HG02852 (cell line): ENCODE results near the gene EIF4ENIF1.
A peak's percentile ranks its signal among the peaks of the same experiment; 100 is the strongest.
"Not testable (repeated sequence)": the region's sequence is repeated elsewhere in the genome, so short reads cannot be mapped to it uniquely, and the experiment has no call there.

ENCODE experiments used
- ATAC-seq: cut with Tn5 transposase; IDR thresholded peaks from one replicate; pipeline ENCODE4 v1.9.1; 2021; ENCODE audit warnings: mild to moderate bottlenecking, moderate library complexity; ENCODE audit not compliant: unreplicated experiment

The EIF4ENIF1 gene

DNA sequence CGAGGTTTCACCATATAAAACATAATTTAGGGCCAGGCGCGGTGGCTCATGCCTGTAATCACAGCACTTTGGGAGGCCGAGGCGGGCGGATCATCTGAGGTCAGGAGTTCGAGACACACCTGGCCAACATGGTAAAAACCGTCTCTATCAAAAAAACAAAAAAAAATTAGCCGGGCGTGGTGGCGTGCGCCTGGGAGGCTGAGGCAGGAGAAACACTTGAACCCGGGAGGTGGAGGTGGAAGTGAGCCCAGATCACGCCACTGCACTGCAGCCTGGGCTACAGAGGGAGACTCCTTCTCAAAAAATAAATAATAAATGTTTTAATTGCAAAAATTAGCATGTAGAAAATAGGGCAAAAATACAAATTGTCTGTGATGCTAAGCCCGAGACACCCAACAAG is 5.7 kb upstream of the EIF4ENIF1 start:
- no peak for ATAC-seq

- not testable (repeated sequence) for ATAC-seq
Observed at GRCh38 chr22:31493355-31493754, 3.7 kb upstream of the EIF4ENIF1 start.

- no peak for ATAC-seq
Observed at GRCh38 chr22:31492151-31492550, 2.5 kb upstream of the EIF4ENIF1 start.

DNA sequence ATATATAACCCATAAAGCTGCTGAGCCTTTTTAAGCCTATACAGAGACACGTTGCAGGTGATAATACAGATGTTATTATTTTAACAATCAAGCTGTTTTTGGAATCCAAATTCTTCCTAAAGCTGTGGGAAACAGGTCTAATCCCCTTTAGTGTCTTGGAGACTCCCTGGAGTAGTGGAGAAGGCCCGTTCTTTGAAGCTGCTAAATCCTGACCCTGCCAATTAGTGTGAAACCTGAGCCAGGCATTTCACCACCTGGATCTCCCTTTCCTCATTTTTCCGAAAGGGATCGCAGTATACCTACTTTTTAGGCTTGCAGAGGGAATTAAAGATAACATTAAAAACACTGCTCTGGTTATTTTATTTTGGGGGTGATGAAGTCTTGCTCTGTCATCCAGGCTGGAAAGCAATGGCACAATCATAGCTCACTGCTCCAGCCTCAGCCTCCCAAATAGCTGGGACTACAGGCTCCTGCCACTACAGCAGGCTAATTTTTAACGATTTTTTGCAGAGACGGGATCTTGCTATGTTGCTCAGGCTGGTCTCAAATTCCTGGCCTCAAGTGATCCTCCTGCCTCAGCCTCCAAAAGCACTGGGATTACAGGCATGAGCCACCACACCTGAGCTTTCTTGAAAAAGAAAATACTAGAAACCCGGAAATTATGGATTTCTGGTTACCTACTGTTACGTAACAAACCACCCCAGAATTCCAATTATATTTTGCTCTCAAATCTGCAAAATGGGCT is 1.7 kb upstream of the EIF4ENIF1 start:
- no peak for ATAC-seq

DNA sequence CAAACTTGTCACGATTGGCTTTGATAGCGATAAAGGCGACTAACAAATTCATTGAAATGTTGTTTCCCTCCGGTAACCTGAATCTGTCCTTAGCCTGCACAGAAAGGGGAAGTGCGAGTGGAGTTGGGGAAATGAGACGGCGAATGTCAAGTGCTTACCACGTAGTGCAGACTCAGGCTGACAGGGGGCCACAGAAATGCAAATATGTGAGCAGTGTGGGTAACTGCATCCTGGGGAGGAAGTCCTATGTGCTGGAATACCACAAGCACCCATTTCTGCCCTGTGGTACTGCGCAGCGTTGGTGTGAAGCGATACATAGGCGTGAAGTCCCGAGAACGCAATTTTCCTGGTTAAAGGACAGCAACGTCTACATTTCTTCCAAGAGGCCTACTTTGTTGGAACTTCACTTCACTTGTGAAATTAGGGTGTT is 869 bp upstream of the EIF4ENIF1 start:
- peak; percentile 59 for ATAC-seq

GRCh38 chr22:31488988-31489617 is 539 bp downstream of the EIF4ENIF1 start:
- ATAC-seq = peak; percentile 12

DNA sequence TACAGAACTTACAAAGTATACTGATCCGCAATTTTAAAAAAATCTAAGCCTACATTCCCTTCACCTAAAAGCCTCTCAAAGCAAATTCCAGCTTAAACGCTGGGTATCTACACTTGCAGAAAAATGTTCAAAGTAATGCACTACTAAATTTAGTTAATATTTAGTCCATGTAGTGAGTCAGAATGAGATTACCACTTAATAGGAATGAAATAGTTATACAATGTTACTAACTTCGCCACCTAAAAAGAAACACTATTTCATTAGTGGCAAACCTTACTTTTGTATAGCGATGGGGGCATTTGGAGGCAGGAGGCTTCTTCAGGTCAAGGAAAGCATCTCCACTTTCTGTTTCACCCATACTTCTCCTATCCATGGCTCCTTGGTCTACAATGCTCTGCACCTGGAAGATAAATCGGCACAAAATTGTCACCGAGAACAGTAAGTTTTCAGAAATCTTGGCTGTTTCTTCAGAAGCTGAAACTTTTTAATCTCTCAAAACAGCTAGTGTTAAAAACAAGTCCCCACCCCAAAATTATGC is 1.2 kb downstream of the EIF4ENIF1 start:
- no peak for ATAC-seq

DNA sequence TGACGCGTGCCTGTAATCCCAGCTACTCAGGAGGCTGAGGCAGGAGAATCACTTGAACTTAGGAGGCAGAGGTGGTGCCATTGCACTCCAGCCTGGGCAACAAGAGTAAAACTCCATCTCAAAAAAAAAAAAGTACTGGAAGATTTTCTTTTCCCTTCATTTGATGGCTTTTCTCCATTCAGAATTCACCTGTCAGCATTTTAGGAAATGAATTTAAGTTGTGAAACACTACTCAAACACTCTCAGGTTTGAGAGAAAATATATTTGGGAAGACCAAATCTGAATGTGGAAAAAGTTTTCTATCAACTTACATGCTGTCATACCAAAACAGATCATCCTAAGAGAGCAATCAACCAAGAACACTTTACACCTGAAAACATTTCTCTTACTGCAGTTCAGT is 2.7 kb downstream of the EIF4ENIF1 start:
- no peak for ATAC-seq

DNA sequence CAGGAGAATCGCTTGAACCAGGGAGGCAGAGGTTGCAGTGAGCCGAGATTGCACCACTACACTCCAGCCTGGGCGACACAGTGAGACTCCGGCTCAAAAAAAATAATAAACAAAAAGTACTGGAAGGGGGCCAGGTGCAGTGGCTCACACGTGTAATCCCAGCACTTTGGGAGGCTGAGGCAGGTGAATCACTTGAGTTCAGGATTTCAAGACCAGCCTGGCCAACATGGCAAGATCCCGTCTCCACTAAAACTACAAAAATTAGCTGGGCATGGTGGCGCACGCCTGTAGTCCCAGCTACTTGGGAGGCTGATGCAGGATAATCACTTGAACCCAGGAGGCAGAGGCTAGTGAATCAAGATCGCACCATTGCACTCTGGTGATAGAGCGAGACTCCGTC is 3.3 kb downstream of the EIF4ENIF1 start:
- ATAC-seq = not testable (repeated sequence)

DNA sequence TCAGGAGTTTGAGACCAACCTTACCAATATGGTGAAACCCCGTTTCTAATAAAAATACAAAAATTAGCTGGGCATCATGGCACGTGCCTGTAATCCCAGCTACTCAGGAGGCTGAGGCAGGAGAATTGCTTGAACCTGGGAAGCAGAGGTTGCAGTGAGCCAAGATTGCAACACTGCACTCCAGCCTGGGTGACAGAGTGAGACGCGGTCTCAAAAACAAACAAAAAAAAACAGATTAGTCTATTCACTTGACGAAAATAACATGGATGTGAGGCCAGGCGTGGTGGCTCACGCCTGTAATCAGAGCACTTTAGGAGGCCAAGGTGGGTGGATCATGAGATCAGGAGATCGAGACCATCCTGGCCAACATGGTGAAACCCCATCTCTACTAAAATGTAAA is 7.2 kb downstream of the EIF4ENIF1 start:
- not testable (repeated sequence) for ATAC-seq

GRCh38 chr22:31481129-31481528 is 8.5 kb downstream of the EIF4ENIF1 start:
- no peak for ATAC-seq

DNA sequence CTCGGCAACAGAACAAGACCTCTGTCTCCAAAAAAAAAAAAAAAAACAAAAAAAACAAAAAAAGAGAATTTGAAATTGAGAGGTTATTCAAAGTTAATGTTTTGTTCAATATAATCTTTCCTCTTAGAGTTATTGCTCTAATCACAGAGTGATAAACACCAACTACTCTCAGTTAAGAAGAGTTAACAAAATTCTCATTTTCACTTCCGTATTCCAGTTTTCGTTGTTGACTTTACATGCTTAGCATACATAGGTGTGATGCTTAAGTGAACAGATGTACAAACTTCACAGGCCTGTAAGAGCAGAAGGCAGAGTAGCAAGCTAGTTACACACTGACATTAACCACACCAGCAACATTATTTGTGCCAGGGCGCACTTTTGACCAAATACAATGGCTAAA is 12.3 kb downstream of the EIF4ENIF1 start:
- ATAC-seq = no peak

GRCh38 chr22:31475800-31476199 is 13.8 kb downstream of the EIF4ENIF1 start:
- ATAC-seq = no peak

GRCh38 chr22:31474743-31475142 is 14.9 kb downstream of the EIF4ENIF1 start:
- no peak for ATAC-seq

- no peak for ATAC-seq
Observed at GRCh38 chr22:31465307-31465706, 24.3 kb downstream of the EIF4ENIF1 start.

GRCh38 chr22:31461699-31462098 is 27.9 kb downstream of the EIF4ENIF1 start:
- no peak for ATAC-seq

- no peak for ATAC-seq
Observed at GRCh38 chr22:31451709-31452571, 37.7 kb downstream of the EIF4ENIF1 start.

DNA sequence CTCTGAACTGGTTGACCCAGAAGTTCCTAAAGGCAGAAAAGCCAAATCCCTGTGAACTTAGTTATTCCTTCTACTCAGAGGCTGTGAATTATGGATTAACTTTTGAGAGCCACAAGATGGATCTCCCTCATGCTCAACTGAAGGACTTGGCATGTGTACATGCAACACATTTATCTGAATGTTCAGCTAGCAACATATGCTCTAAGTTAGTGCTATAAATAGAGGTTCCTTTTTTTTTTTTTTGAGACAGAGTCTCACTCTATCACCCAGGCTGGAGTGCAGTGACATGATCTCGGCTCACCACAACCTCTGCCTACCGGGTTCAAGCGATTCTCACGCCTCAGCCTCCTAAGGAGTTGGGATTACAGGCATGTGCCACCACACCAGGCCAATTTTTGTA is 40.1 kb downstream of the EIF4ENIF1 start:
- no peak for ATAC-seq

DNA sequence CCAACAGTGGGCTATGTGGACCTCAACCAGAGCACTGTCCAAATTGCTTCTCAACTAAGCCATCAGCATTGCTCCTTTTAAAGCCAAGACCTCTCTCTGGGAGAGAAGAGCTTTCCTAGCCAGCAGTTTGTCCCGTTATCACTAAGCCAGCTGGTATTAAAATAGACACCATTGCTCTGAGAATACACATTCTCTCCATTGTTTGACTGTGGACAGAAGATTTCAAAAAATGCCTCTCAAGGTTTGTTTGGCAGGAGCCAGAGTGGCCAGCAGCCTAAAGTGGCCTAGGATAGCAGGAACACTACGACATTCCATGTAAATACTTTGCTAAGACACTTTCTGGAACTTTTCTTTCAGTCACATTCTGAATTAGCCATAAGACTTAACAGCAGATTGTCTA is 41.3 kb downstream of the EIF4ENIF1 start:
- no peak for ATAC-seq

DNA sequence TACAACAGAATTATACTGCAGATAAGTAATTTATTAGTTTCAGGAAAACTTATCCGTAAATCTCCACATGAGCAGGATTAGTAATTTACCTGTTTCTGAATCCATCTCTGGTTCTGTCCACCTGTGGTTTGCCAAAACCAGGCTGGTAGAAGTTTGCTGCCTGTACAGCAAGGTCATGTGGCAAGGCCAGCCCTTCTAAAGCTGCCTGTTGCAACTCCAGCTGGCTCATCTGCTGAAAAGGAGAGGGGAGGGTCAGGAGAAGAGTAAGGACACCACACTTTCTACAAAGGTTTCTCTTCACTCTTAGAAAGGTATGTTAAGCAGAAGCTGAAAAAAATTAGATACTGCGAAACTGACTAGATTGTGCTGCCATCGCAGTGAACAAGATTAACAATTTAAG is 42.3 kb downstream of the EIF4ENIF1 start:
- ATAC-seq = no peak

DNA sequence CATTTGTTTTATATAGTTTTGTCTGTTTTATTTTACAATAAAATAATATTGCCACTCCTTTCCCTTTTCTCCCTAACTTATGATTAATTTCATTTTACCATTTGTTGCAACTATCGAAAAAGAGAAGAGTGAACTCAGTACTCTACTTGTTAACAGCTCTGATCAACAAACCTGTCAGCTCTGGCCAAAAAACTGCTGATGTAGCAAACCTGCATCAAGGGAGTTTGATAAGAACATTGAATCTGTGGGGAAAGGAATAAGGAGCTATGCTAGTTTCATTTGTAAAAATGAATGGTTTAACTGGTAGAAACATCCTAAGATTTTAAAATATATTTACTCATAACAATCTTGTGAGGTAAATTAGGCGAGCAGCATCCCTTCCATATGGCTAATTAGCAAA is 42.9 kb downstream of the EIF4ENIF1 start:
- ATAC-seq = no peak
